AG08395 (cell line): ENCODE measurements around the gene EFHC1.
"Not testable (repeated sequence)": the region's sequence is repeated elsewhere in the genome, so short reads cannot be mapped to it uniquely, and the experiment has no call there.

Experiments used
- DNase-seq: peaks from one replicate; pipeline ENCODE4 v3.0.0; 2012; ENCODE audit warnings: mixed read lengths, low spot score

Gene EFHC1, protein sequence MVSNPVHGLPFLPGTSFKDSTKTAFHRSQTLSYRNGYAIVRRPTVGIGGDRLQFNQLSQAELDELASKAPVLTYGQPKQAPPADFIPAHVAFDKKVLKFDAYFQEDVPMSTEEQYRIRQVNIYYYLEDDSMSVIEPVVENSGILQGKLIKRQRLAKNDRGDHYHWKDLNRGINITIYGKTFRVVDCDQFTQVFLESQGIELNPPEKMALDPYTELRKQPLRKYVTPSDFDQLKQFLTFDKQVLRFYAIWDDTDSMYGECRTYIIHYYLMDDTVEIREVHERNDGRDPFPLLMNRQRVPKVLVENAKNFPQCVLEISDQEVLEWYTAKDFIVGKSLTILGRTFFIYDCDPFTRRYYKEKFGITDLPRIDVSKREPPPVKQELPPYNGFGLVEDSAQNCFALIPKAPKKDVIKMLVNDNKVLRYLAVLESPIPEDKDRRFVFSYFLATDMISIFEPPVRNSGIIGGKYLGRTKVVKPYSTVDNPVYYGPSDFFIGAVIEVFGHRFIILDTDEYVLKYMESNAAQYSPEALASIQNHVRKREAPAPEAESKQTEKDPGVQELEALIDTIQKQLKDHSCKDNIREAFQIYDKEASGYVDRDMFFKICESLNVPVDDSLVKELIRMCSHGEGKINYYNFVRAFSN

DNA sequence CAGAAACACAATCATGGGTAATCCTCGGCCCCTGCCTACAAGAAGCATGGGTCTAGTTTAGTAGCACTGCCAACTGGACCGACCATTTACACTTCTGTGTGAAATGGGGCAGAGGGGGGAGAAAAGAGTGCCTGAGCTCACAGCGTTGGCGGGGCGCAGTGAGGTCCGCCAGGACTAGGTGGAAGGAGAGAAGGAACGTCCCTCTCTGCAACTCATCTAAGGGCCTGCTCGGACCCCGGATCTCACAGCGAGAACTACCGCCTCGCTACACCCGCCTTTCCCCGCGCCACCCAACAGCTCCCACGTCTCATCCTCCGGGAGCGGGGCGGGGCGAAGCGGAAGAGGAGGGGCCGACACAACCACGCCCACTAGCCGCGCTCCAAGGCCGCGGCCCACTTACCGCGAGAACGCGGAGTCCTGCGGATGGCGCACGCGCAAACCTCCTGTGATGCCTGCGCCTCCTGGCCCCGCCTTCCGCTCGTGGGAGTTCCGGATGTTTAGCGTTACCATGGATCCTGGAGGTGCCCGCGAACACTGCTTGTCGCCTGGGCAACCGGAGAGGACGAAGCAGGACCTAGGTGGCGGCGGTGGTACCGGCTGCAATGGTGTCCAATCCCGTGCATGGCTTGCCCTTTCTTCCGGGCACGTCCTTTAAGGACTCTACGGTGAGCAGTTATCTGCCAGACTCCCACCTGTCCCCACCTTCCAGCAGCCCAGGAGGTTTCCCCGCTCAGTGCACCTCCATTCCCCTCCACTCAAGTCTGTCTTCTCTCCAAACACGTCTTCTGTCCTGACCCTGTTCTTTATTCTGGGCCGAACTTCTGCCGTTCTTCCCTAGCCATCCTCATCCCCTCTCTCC lies at the start of gene EFHC1:
Gene EFHC1 (plus strand): TSS at position 534 of the 859 bp plus-strand sequence. CDS start 69 bp downstream, at position 603.
- peak; percentile 98 for DNase-seq

DNA sequence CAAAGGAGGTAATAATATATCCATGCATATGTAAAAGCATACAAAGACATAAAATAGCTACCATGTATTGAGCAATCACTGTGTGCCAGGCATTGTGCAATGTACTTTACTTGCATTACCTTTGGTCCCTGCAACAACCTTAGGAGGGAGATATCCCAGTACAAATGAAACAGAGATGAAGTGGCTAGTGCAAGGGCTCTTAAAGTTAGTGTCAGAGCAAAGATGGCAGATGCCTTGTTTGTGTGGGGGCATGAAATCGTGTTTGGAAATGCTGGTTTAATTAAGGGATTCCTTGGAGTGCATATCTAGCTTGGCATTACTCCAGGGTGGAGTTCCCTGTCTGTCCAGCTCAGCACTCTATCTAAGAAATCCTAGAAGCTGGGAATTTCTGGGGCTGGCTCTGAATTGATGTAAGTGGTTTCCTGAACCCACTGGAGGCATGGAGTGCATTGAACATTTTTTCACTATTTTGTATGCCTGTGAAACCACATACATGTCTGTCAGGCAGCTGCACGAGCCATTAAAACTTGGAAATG lies 48.4 kb upstream of the EFHC1 start:
- no peak for DNase-seq

DNA sequence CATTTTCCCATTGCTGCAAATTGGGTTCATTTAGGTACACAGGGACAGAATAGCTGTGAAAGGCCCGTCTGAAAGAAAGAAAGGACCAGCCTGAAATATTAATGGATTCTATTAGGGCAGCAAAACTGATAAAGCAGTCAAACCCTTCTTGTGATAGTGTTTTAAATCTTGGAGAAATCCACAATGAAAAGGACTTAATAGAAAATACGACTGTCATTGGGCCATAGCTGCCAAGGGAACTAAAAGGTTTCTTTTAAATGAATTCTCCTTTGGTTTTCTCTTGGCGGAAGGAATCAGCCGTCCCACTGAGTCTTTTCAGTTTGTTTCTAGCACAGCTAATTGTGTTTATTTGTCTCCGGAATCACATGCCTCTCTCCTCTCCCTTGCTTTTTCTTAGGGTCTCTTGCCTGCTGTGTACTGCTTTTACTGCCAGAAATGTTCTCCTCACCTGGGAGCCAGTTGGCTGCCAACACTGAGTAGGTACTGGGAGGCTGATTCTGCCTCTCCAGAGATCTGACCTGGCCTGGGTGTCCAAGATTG lies 46.9 kb upstream of the EFHC1 start:
- DNase-seq: no peak

DNA sequence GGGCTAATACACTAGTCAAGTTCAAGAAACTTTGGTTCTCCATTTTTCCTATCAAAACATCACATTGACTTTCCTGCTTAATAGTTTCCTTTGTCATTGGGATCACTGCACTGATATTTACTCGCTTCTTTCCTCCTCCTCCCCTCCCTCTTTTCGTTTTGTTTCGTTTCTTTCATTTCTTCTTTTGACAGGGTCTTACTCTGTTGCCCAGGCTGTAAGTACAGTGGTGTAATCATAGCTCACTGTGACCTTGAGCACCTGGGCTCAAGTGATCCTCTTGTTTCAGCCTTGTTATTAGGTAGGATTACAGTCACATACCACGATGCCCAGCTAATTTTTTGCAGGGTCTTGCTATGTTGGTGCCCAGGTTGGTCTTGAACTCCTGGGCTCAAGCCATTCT lies 45.9 kb upstream of the EFHC1 start:
- DNase-seq: no peak

DNA sequence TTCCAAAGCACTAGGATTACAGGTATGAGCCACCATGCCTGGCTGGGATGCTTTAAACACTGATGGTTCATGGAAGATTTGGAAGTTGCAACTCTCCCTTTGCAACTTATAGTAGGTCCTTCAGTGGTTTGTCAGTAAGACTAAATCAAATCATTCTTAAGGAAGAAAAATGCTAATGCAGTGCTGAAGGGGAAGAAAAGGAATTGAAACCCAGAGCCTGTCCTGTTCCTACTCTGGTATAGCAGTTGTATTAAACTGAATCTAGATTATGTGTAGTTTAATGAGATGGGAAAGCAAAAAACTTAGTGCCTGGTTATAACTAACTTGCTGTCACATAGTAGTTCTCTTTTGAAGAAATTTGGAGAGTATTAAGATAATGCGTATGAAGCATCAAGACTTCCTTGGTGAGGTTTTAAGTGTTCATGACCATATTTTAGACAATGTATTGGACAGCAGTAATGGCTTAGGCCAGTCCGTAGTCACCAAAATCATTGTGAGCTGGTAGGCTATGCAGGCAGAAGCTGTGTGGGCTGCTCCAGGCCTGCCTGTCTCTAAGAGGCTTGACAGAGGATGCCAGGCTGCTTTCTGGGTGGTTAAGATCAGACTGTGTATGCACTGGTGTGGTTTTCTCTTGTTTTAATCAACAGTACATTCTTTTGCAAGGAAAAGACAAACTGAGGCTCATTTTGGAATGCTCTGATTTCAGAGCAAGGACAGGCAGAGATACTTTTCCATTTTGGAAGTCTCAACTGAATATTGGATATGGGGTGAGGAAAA lies 44.2 kb upstream of the EFHC1 start:
- no peak for DNase-seq

DNA sequence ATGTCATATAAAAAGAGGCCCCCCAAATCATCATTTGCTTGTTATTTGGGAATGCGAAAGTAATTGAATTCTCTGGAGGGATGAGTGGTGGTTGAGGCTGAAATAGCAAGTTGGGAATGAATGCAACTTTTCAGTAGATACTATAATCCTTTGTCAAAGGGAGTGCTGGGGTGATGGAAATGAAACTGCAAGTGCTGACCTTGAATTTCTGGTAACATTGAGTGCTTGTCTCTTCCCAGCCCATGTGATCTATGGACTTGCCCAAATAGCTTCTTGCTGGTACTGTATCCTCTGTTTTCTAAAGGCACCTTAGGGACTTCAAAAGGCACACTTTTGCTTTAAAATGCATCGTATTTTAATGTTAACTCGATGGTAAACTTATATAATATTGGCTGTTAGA lies 43.4 kb upstream of the EFHC1 start:
- no peak for DNase-seq

DNA sequence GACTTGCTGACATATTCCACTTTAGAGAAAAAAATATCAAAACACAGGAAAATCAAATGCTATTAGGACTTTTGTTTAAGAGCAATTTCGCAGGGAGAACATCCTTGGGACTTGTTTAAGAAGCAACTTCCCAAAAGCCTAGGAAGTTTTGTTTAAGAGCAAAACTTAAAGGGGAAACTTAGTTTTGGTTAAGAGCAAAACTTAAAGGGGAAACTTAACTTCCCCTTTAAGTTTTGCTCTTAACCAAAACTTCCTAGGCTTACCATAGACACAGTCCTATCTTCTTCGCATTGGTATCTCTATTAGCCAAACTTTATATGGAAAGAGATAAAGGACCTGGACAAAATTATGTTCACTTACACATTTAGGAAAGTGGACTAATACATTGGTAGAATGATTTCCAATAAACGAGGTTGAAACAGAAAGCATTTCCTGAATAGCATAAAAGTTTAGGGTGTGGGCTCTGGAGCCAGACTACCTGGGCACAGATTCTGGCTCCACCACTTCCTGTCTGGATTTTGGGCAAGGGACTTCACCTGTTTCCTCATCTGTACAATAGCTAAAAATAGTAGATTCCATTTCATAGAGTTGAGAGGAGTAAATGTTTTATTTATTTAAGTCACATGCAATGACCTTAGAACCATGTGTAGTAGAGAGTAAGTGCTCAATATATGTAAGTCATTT lies 42.5 kb upstream of the EFHC1 start:
- no peak for DNase-seq

DNA sequence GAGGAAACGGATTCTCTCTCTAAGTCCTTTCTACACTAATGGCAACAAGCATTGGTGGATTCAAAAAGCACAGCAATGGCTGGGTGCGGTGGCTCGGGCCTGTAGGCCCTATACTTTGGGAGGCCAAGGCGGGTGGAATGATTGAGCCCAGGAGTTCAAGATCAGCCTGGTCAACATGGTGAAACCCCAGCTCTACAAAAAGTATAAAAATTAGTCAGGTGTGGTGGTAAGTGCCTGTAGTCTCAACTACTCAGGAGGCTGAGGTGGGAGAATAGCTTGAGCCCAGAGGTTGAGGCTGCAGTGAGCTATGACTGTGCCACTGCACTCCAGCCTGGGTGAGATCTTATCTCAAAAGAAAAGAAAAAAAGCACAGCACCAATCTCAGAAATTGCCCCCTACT lies 38.9 kb upstream of the EFHC1 start:
- DNase-seq: no peak

DNA sequence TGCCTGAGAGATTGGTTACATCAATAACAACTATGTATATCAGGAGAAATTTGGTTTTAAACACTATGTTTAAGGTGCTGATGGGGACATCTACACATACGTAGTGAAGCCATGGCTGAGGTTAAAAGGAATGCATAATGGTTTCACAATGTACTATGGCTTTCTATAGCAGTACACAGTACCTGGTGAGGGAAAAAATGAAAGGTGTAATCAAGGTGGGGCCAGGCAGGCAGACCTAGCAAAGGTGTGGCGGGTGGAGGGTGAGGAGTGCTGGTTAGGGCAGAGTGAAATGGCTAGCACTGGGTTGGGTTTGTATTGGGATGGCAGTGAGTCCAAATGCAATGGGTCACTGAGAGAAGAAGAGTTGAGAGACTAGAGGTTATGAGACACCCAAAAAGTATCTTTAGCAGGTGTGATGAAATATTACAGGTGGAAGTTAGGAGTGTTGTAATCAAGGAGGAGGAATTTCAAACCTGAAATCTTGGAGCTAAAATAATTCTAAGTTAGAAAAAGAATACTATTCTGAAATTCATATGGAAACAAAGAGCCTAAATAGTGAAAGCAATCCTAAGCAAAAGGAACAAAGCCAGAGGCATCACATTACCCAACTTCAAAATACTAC lies 35.9 kb upstream of the EFHC1 start:
- DNase-seq: no peak

DNA sequence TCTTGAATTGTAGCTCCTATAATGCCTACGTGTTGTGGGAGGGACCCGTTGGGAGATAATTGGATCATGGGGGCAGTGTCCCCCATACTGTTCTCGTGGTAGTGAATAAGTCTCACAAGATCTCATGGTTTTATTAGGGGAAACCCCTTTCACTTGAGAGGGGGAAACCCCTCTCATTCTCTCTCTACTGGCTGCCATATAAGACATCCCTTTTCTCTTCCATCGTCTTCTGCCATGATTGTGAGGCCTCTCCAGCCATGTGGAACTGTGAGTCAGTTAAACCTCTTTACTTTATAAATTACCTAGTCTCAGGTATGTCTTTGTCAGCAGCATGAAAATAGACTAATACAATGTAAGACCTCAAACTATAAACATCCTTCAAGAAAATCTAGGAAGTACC lies 35.1 kb upstream of the EFHC1 start:
- DNase-seq: no peak

DNA sequence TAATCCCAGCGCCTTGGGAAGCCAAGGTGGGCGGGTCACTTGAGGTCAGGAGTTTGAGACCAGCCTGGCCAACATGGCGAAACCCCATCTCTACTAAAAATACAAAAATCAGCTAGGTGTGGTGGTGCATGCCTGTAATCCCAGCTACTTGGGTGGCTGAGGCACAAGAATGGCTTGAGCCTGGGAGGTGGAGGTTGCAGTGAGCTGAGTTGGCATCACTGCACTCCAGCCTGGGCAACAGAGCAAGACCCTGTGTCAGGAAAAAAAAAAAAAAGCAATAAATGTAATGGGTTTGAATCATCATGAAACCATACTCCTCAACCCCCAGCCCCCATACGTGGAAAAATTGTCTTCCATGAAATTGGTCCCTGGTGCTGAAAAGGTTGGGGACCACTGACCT lies 32.0 kb upstream of the EFHC1 start:
- not testable (repeated sequence) for DNase-seq

DNA sequence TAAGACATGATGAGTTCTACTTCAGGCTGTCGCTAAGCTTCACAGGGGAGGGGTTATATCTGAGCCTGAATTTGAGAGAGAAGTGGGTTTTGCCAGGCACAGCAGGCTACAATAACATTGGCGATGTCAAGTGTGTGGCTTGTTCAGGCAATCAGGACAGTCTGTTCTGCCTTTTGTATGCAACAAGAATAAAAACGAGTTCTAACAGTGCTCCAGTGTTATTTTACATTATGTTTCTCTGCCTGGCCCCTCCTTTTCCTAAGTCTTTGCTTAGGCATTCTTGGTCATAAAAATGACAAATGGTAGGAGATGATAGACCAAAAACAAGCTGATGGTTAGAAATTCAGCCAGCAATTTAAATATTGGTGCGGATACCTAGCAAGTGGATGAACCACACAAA lies 31.4 kb upstream of the EFHC1 start:
- no peak for DNase-seq

DNA sequence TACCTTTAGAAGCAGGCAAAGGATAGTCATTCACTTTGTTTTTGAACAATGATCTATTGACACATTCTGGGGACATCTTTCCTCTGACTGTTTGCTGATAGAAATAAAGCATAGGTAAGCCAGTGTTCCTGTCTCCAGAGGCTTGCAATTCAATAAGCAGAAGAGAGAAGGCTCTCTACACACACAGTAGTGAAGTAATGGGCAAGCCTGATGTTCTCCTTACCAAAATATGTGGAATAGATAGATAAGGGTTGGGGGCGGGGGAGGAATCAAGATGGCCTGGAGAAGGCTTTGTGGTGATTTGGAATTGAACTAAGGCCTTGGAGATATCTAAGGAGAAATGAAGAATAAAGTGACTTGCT lies 30.9 kb upstream of the EFHC1 start:
- no peak for DNase-seq

DNA sequence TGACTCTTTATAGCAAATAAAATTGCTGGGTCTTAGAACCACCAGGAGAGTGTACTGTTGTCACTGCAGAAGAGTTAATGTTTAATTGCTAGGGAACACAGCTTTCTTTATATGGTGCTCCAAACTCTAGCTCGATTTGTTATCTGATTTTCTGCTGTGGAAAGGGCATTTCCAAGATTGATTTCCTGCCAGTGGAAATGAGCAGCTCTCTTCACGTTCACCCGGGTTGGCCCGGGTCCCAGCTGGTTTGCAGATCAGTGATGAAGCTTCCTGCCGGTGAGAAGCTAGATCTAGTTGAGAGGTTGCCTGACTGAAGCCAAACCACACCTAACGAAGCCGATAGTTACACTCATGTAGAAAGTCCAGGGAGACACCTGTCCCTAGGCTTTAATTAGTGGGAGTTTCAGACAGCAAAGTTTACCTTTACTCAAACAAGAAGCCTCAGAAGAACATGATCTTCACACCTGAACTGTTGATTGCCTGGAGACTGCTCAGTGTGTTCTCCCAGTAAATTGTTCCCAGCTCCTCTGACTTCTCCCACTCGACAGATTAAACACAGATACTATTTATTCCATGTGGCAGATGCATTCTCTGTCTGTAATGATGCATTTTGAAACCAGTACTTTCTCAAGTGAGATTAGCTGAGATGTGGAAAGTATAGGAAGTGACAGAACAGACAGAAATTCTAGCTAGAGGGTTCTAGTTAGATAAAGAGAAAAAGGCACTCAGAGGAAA lies 30.3 kb upstream of the EFHC1 start:
- DNase-seq: peak; percentile 17

DNA sequence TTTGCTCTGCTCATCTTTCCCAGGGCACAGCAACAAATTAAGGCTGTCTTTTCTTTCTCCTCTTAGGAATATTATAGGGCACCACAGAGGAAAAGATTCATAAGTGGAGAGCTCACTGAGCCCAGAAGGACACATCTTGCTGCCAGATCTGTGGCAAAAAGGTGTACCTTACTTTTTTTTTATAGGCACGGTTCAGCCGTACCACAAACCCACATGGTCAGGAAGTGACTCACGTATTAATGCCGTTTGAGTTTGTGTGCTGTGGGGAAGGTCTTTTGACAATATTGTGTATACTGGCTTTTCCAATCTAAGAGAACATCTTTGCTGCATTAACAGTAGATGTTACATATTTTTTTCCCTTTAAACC lies 29.8 kb upstream of the EFHC1 start:
- peak; percentile 27 for DNase-seq

DNA sequence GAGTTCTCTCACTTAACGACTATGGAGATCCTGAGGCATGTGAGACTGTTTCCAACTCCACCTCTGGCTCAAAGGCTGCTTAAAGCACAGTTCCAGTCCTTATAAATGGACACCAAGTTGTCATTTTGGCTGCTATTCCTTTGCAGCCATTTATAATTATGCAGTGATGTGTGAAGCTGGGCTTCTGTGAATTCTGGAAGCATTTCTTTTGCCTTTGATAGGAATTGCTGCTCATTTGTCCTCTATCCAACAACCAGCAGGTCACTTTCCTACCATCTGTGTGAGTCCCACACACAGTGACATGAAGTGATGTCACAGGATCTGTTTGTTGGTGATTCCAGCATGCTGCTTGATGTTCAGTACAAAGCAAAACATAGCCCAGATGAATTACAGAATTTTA lies 28.5 kb upstream of the EFHC1 start:
- DNase-seq: no peak

DNA sequence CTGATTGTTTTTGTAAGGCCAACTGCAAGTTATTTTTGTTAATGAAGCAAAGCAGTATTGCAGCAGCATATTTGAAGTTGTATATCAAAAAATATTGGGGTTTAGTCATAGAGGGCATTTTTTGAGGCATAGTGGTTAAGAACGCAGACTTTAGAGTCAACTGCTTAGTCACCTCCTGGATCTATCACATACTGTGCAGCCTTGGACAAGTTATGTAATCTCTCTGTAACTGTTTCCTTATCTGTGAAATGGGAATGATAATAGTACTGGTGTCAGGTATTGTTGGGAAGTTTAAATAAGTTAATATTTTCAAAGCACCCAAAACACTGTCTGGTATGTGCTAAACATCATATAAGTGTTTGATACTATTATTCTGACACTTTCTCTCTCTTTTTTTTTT lies 27.2 kb upstream of the EFHC1 start:
- DNase-seq: peak; percentile 54

DNA sequence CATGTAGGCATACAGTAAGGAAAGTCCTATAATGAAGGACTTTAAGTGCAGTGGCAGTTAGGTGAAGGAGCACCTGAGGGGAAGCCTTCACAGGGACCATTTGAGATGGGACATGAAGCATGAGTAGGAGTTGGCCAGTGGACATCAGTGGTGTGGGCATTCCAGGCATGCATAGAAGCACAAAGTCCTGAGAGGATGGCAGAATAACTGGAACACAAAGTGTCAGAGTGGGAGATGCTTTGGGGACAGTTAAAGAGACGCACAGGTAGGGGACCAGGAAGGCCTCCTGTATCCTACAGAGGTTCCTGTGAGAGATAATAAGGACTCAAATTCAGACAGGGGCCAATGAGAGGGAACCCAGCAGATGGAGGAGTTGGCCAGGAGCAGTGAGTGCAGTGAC lies 26.4 kb upstream of the EFHC1 start:
- DNase-seq: no peak

DNA sequence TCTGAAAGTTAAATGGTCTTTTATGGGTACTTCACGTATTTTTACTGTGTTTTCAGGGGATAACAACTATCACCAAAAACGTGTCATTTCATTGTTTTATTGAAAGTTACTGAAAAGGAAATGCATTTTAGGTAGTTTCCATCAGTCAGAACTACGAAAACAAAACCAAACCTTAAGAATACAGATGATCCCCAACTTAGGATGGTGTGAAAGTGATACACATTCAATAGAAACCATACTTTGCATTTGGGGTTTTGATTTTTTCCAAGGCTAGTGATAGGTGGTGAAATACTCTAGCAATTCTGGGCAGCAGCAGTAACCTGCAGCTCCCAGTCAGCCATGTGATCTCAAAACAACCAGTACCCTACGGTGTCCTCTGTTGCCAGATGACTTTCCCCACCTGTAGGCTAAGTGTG lies 25.9 kb upstream of the EFHC1 start:
- DNase-seq: no peak

DNA sequence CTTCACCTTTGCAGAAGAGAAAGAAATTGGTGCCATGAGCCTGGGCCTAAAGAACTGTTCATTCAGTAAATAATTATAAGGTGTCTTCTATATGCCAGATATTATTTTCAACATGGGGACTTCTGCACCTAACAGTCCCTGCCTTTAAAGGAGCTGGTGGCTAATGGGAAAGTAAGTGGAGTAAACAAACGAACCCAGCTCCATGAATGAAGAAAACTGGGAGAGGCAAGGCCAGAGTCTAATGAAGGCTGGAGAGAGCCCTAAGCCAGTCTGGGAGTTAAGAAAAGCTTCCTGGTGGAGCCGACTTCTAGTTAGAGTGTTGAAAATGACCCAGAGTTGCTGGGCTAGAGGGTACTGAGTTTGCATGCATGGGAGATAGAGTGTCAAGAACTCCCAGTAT lies 24.2 kb upstream of the EFHC1 start:
- DNase-seq: no peak
